ENCODE measurements around the gene DAB1.

GRCh38 chr1:57470036-57470435 is 46.2 kb upstream of the DAB1 start:
- TF ChIP-seq CTBP1 (IDR thresholded peaks at IDR 0.05; ENCODE audit: borderline replicate concordance) (no peak), ARNT (IDR thresholded peaks at IDR 0.05) (no peak)
